T-helper 17 cell (primary cell): ENCODE data around the gene ARAP1. TPM values are rescaled to one million over a fixed set of nuclear protein-coding genes. Genes with fewer than 3 reads are reported as not detected.
A peak's percentile ranks its signal among the peaks of the same experiment; 100 is the strongest.

Source experiments
- ATAC-seq: fragments of 150-1000 bp; cut with Tn5 transposase; 2 replicates; pipeline ENCODE4 v1.10.0; 2021; ENCODE audit warnings: mild to moderate bottlenecking, moderate library complexity
- DNase-seq, 3 donors: peaks; one replicate each; pipeline versions ENCODE4 v3.0.0 to v3.0.0-alpha.2; 2020 to 2021
- H3K9me3 ChIP-seq: one replicate; pipeline ENCODE4 v1.7.0; 2013; ENCODE audit warnings: low read length, mild to moderate bottlenecking; ENCODE audit not compliant: control insufficient read depth, poor library complexity, severe bottlenecking
- H3K27ac Mint-ChIP-seq: one replicate; pipeline ENCODE4 v1.8.0; 2022; ENCODE audit warnings: mild to moderate bottlenecking, moderate library complexity, mixed read lengths
- H3K27me3 Mint-ChIP-seq: one replicate; pipeline ENCODE4 v1.8.0; 2022; ENCODE audit warnings: mixed read lengths
- H3K36me3 Mint-ChIP-seq: one replicate; pipeline ENCODE4 v1.8.0; 2022; ENCODE audit warnings: low read depth, mixed read lengths
- H3K4me1 Mint-ChIP-seq: one replicate; pipeline ENCODE4 v1.8.0; 2022; ENCODE audit warnings: mild to moderate bottlenecking, mixed read lengths
- H3K4me3 Mint-ChIP-seq: one replicate; pipeline ENCODE4 v1.8.0; 2022; ENCODE audit warnings: mild to moderate bottlenecking, moderate library complexity, mixed read lengths
- total RNA-seq, 4 donors: library from RNA in 2 of 4; stranded (reverse) in 2 of 4; gene quantifications; one replicate each; pipeline ENCODE4 v1.2.3 and lab custom pipeline; 2022 to 2026

Gene ARAP1
- total RNA-seq, 2 donors from 2014 or later = 93.3 to 108 TPM

- peaks cover 2% of the 10 kb centered on the region for H3K36me3 Mint-ChIP-seq
- no peak overlapping the region for H3K4me3 Mint-ChIP-seq
- no peaks in the 10 kb centered on the region for H3K27me3 Mint-ChIP-seq
- no peaks in the 10 kb centered on the region for H3K9me3 ChIP-seq
- H3K4me1 Mint-ChIP-seq = peaks cover 20% of the 10 kb centered on the region
- ATAC-seq (no peak), DNase-seq (no peak)
- H3K27ac Mint-ChIP-seq = no peak overlapping the region
These were observed 32.5 kb upstream of the ARAP1 start for GRCh38 chr11:72784662-72785061.

GRCh38 chr11:72783144-72783905 lies 31.1 kb upstream of the ARAP1 start:
- DNase-seq (no peak), ATAC-seq (no peak)
- H3K9me3 ChIP-seq = no peaks in the 10 kb centered on the region
- no peak overlapping the region for H3K4me3 Mint-ChIP-seq
- H3K4me1 Mint-ChIP-seq = peaks cover 27% of the 10 kb centered on the region
- H3K27me3 Mint-ChIP-seq = no peaks in the 10 kb centered on the region
- H3K27ac Mint-ChIP-seq = peak overlapping the region; percentile 91
- peaks cover 5% of the 10 kb centered on the region for H3K36me3 Mint-ChIP-seq

- no peak for DNase-seq
- no peaks in the 10 kb centered on the region for H3K27me3 Mint-ChIP-seq
- peak overlapping the region; percentile 86 for H3K4me3 Mint-ChIP-seq
- peak; percentile 58 for ATAC-seq
- peaks cover 25% of the 10 kb centered on the region for H3K4me1 Mint-ChIP-seq
- H3K9me3 ChIP-seq = no peaks in the 10 kb centered on the region
- peaks cover 5% of the 10 kb centered on the region for H3K36me3 Mint-ChIP-seq
- peak overlapping the region; percentile 91 for H3K27ac Mint-ChIP-seq
These were observed 30.1 kb upstream of the ARAP1 start for GRCh38 chr11:72782081-72782920.

- Mint-ChIP-seq H3K27ac (peak overlapping the region; percentile 91), H3K4me1 (peaks cover 27% of the 10 kb centered on the region)
These were observed 29.3 kb upstream of the ARAP1 start for GRCh38 chr11:72781313-72782080.

GRCh38 chr11:72781063-72781312 lies 28.8 kb upstream of the ARAP1 start:
- ATAC-seq (no peak), DNase-seq (no peak)
- no peaks in the 10 kb centered on the region for H3K27me3 Mint-ChIP-seq
- H3K4me1 Mint-ChIP-seq = peaks cover 32% of the 10 kb centered on the region
- peaks cover 5% of the 10 kb centered on the region for H3K36me3 Mint-ChIP-seq
- peak overlapping the region; percentile 78 for H3K4me3 Mint-ChIP-seq
- no peaks in the 10 kb centered on the region for H3K9me3 ChIP-seq
- peak overlapping the region; percentile 24 for H3K27ac Mint-ChIP-seq

More at GRCh38 chr11:72781313-72782080, 29.3 kb upstream of the ARAP1 start:
- DNase-seq = peak; percentile 54 to 73 (median 73)
- H3K9me3 ChIP-seq = no peaks in the 10 kb centered on the region
- Mint-ChIP-seq H3K4me3 (peak overlapping the region; percentile 86), H3K36me3 (peaks cover 5% of the 10 kb centered on the region), H3K27me3 (no peaks in the 10 kb centered on the region)
- peak; percentile 89 for ATAC-seq

- H3K4me3 Mint-ChIP-seq = peak overlapping the region; percentile 78
- H3K9me3 ChIP-seq = no peaks in the 10 kb centered on the region
- peaks cover 5% of the 10 kb centered on the region for H3K36me3 Mint-ChIP-seq
- no peaks in the 10 kb centered on the region for H3K27me3 Mint-ChIP-seq
- peaks cover 35% of the 10 kb centered on the region for H3K4me1 Mint-ChIP-seq
- no peak for ATAC-seq
- no peak for DNase-seq
- H3K27ac Mint-ChIP-seq = peak overlapping the region; percentile 88
These were observed 28.3 kb upstream of the ARAP1 start for GRCh38 chr11:72780296-72781062.

GRCh38 chr11:72779495-72780128 lies 27.4 kb upstream of the ARAP1 start:
- no peaks in the 10 kb centered on the region for H3K9me3 ChIP-seq
- ATAC-seq (no peak), DNase-seq (no peak)

GRCh38 chr11:72778535-72779494 lies 26.6 kb upstream of the ARAP1 start:
- no peaks in the 10 kb centered on the region for H3K27me3 Mint-ChIP-seq
- peaks cover 5% of the 10 kb centered on the region for H3K36me3 Mint-ChIP-seq
- DNase-seq (no peak), ATAC-seq (no peak)
- no peaks in the 10 kb centered on the region for H3K9me3 ChIP-seq
- peak overlapping the region; percentile 88 for H3K27ac Mint-ChIP-seq
- H3K4me3 Mint-ChIP-seq = peak overlapping the region; percentile 78
- H3K4me1 Mint-ChIP-seq = peaks cover 41% of the 10 kb centered on the region

More at GRCh38 chr11:72779495-72780128, 27.4 kb upstream of the ARAP1 start:
- Mint-ChIP-seq H3K4me3 (peak overlapping the region; percentile 78), H3K27me3 (no peaks in the 10 kb centered on the region), H3K27ac (peak overlapping the region; percentile 88), H3K4me1 (peaks cover 40% of the 10 kb centered on the region), H3K36me3 (peaks cover 5% of the 10 kb centered on the region)

GRCh38 chr11:72777755-72778278 lies 25.6 kb upstream of the ARAP1 start:
- DNase-seq = no peak
- H3K9me3 ChIP-seq = no peaks in the 10 kb centered on the region
- Mint-ChIP-seq H3K4me1 (peaks cover 44% of the 10 kb centered on the region), H3K4me3 (no peak overlapping the region), H3K36me3 (peaks cover 5% of the 10 kb centered on the region), H3K27ac (no peak overlapping the region), H3K27me3 (no peaks in the 10 kb centered on the region)
- no peak for ATAC-seq

GRCh38 chr11:72776844-72777754 lies 24.9 kb upstream of the ARAP1 start:
- peaks cover 40% of the 10 kb centered on the region for H3K4me1 Mint-ChIP-seq
- peak overlapping the region; percentile 29 for H3K27ac Mint-ChIP-seq
- H3K27me3 Mint-ChIP-seq = no peaks in the 10 kb centered on the region
- H3K36me3 Mint-ChIP-seq = peaks cover 4% of the 10 kb centered on the region
- ATAC-seq = no peak
- no peak for DNase-seq
- H3K9me3 ChIP-seq = no peaks in the 10 kb centered on the region
- H3K4me3 Mint-ChIP-seq = no peak overlapping the region
